C1 segment of cervical spinal cord (tissue), 14 donors: Measurements from ENCODE around the gene SMG6.
A peak's percentile ranks its signal among the peaks of the same experiment; 100 is the strongest.
"Not testable (repeated sequence)": the region's sequence is repeated elsewhere in the genome, so short reads cannot be mapped to it uniquely, and the experiment has no call there.

Source experiments
- DNase-seq, 14 donors: peaks; one replicate each; lab custom pipeline; 2025; lab: John Stamatoyannopoulos, UW

Gene SMG6

DNA sequence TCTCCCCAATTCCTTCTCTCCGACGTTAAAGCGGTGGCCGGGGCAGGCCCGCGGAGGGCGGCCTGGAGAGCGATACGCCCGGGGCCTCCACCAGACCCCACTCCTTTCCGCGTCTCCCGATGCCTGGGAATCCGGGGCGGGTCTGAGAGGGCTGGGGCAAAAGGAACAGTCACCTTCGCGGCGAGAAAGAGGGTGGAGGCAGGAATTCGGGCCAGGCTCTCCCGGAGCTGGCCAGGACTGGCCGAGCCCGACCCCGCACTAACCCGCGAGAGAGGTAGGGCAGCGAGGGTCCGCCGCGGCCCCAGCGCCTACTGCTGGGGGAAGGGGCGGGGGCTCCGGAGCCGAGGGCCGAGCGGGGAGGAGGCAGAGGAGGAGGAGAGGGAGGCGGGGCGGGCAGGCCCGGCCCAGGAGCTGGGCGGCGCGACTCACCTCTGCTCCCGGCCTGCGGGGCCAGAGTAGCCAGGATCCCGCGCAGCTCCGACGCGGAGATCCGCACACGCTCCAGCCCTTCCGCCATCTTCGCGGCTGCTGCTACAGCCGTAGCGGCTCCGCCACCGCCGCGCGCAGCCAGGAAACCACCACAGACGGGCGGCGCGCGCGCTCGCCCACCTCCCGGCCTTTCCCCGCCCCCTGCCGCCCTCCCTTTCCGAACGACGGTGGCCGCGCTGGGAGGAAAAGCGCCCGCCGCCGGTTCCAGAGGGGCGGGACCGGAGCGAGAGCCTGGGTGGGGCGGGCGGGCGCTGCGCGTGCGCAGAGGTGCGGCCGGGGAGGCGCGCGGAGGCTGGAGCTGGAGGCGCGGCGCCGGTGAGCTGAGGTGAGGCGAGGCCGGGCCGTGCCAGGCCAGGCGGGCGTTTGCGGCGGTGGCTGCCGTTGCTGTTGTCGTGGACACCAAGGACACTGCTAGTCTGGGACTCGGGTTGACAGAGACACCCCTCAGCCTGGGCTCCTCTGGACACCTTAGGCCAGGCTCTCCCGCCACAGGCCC is at the start of gene SMG6, which contains the start of gene SRR:
SMG6 (minus strand) TSS at position 582 of the 985 bp plus-strand sequence; CDS start at position 517, 65 bp downstream.
SRR (plus strand) TSS at position 747 of the 985 bp plus-strand sequence. CDS start 11,611 bp downstream, outside the sequence.
- DNase-seq: peak; percentile 35 to 95 (median 88)

DNA sequence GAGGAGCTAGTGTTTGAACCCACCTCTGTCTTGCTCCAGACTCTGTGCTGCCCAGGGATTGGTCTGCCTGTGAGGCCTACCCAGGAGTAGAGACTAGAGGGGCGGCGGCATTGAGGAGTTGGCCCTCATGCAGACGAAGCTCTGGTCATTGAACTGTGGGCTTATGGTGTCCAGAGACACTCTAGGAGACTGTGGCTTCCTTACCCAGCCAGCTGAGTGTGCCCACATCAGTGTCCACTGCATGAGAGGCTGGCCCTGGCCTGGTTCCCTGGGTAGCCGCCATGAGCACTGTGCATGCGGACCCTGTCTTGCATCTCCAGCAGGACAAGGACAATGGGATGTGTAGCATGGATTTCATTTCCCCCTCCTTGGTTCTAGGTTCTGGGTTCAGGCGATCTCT is 47.7 kb upstream of the SMG6 start:
- DNase-seq: no peak

GRCh38 chr17:2347805-2348685 is 44.5 kb upstream of the SMG6 start:
- DNase-seq: peak in 9 of 14 donors; percentile 8 to 73 (median 22)

GRCh38 chr17:2346475-2346874 is 42.9 kb upstream of the SMG6 start:
- no peak for DNase-seq

GRCh38 chr17:2344528-2344927 is 40.9 kb upstream of the SMG6 start:
- no peak for DNase-seq

GRCh38 chr17:2343421-2343820 is 39.8 kb upstream of the SMG6 start:
- no peak for DNase-seq

- peak in 2 of 14 donors; percentile 2 to 24 for DNase-seq
Measured at GRCh38 chr17:2338315-2338657, 34.7 kb upstream of the SMG6 start.

DNA sequence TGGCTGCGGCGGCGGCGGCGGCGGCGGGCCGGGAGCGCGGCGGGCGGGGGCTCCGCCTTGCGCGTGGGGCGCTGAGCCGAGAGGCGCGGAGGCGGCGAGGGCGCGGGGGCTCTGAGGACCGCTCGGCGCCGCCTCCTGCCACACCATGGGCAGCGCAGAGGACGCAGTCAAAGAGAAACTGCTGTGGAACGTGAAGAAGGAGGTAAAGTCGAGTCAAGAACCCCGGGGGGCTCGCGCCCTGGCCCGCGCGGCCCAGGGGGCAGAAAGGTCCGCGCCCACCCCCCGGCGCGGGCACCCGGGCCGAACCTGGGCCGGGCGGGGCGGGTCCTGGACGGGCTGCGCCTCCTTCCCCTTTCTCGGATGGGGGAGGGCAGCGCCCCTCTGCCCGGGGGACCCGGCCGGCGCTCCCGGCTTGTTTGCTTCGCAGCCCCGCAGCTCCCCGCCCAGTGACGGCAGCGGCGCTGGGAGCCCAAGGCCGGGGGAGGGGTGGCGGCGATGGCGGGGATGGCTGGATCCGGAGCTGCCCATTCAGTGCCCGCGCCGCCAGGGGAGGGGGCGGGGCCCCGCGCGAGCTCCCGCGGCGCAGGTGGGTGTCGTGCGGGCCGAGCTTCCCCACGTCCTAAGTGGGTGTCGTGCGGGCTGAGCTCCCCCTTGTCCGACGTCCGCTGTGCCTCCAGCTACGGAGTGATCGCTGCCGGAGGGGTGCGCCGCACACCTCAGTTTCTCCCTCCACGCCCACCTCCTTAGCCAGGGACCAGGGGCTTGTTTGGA is 34.1 kb upstream of the SMG6 start:
- peak in 7 of 14 donors; percentile 22 to 64 (median 44) for DNase-seq

GRCh38 chr17:2336852-2337543 is 33.4 kb upstream of the SMG6 start, which contains the start of gene SGSM2:
SGSM2 (plus strand) TSS chr17:2337501; CDS start chr17:2337689, 188 bp downstream.
- peak in 8 of 14 donors; percentile 23 to 58 (median 39) for DNase-seq

DNA sequence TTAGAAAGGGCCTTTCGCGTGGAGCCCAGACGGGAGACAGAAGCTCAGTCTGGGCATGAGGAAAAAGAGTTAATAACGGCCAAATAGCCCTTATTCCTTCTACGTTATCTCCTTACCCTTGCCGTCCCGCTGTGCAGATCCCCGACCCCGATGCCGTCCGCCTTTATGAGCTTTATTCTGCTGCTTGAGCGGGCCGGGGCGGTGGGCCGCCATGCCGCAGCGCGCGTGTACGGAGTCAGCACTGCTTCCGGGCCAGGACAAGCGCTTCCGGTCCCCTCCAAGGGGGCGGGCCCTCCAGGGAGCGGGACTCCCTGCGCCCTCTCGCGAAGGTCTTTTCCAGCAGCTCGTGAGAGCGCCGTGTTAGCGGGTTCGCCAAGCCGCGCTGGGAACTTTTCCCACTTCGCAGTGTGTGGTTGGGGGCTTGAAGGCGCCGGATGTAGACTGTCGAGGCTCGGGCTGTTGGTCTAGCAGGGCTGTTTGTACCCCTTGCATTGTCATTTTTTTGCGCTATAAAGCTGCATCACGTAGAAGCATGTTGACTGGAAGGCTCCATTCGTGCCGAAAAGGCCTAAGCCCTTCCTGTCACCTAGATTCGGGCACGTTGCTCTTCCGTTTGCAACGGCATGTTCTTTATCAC is 32.7 kb upstream of the SMG6 start, which contains the start of gene TSR1:
TSR1 (minus strand) TSS at position 243 of the 637 bp plus-strand sequence; CDS start at position 213, 30 bp downstream.
- peak; percentile 50 to 92 (median 84) for DNase-seq

DNA sequence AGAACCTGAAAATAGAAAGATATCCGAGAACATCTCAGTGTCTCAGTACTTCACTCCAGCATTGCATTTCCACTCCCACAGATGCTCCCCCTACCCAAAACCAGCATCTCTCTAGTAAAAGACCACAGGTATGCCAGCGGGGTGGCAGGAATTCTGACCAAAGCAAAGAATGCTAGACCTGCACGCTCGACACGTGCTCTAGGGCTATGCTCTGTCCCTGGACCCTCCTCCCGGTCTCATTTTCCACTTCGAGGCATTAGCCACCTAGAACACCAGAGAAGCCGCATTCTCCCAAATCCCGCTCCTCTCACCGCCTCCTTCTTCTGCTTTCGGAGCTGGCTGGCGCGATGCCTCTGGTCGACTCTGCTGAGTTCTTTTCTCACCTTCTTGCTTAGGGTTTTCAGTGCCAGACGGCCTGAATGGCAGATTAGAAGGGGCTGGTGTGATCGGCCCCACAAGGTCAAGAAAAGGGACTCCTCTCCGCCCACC is 32.2 kb upstream of the SMG6 start:
- DNase-seq: no peak

GRCh38 chr17:2331303-2331702 is 27.7 kb upstream of the SMG6 start:
- DNase-seq: no peak

- DNase-seq: no peak
Measured at GRCh38 chr17:2323629-2324314, 20.2 kb upstream of the SMG6 start.

- DNase-seq: no peak
Measured at GRCh38 chr17:2321399-2321798, 17.8 kb upstream of the SMG6 start.

DNA sequence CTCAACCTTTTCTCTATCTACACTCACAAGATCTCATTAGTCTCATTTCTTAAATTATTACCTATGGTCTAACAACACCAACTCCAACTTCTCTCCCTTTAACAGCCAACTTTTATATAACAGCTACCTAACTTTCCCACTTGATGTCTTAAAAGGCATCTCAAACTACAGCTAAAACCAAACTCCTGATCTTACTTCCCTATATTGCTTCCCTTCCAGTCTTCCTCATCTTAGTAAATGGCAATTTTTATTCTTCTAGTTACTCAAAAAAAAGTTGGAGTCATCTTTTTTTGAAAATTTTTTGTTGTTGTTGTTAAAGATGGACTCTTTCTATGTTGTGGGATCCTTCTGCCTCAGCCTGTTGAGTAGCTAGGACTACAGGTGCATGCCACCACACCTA is 15.5 kb upstream of the SMG6 start:
- DNase-seq: no peak

DNA sequence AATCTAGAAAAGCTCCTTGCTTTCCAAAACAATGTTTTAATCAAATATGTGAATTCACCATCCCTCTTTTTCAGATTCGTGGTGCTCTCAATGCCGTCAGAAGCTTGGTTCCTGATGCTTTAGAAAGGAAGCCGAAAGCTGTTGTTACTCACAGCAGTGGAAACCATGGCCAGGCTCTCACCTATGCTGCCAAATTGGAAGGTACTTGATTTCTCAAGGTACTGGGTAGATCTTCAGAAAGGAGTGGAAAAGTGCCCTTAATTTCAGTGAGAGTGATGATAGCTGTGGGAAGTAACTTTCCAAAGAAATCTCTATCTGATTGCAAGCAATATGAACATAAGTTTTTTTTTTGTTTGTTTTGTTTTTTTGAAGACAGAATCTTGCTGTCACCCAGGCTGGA is 14.2 kb upstream of the SMG6 start:
- DNase-seq: no peak

- DNase-seq: not testable (repeated sequence)
Measured at GRCh38 chr17:2316916-2317205, 13.3 kb upstream of the SMG6 start.

DNA sequence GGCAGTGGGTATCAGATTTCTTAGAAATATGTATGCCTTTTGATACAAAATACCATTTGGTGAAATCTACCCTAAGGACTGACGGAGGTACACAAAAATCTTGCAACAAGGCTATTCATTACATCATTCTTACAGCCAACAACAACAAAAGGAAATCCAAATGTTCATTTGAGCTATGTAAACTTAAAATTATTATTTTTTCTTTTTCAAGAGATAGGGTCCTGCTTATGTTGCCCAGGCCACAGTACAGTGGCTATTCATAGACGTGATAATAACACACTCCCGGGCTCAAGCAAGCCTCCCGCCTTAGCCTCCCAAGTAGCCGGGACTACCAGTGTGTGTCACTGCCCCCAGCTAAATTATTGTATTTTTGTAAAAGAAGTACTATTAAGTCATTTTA is 9.2 kb upstream of the SMG6 start:
- DNase-seq: no peak
